ENCODE results near the gene REG3A. TPM values are rescaled to one million over a fixed set of nuclear protein-coding genes. Genes with fewer than 3 reads are reported as not detected.

REG3A gene
- total RNA-seq, 1 experiment from 2014 or later = not detected

DNA sequence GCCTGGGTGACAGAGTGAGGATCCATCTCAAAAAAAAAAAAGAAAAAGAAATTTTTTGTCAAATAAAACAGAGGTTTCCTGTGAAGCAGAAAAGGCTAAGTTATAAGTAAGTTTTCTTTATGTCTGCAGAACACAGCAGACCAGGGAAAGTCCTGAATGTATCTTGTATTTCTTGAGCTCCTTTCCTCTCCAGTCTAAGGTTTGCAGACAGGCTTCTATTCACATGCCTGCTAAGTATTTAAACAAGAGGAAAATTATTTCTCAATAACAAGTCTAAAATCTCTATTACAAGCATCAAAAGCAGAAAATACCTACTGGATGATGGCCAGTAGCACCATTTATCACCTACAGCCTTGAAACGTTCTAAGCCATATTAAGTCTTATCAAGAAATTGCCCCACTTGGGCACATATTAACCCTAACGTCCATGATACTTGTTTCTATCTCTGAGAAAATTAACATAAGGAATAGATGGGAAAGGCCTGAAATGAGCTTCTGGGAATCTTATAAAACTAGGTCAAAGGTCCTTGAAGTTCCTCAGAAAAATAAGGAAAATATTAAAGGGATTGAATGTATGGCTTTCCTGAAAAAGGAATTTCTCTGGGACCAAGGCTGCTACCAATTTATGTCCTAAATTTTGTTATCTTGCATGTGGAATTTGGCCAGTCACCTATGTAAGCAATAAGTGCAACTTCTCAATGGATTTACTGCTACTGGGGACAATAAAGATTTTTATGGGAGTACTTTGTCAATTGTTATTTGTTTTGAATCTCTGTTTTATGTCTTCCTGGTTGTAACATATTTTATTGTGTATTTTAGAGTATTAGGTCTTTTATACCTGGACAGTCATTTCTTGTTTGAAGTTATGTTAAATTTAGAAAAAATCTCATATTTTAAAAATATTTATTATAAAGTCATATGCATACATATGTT is 42.3 kb downstream of the REG3A start:
- Mint-ChIP-seq H3K4me3 (no peak overlapping the region), H3K9me3 (peaks cover 5% of the 10 kb centered on the region), H3K4me1 (no peaks in the 10 kb centered on the region), H3K27me3 (ENCODE audit: low read depth) (no peaks in the 10 kb centered on the region), H3K27ac (no peak overlapping the region), H3K36me3 (no peaks in the 10 kb centered on the region)
- POLR2A ChIA-PET = no interaction called here
- no peak for ATAC-seq
- no peak for DNase-seq (ENCODE audit: low spot score)
- TF ChIP-seq, protein P1, sequence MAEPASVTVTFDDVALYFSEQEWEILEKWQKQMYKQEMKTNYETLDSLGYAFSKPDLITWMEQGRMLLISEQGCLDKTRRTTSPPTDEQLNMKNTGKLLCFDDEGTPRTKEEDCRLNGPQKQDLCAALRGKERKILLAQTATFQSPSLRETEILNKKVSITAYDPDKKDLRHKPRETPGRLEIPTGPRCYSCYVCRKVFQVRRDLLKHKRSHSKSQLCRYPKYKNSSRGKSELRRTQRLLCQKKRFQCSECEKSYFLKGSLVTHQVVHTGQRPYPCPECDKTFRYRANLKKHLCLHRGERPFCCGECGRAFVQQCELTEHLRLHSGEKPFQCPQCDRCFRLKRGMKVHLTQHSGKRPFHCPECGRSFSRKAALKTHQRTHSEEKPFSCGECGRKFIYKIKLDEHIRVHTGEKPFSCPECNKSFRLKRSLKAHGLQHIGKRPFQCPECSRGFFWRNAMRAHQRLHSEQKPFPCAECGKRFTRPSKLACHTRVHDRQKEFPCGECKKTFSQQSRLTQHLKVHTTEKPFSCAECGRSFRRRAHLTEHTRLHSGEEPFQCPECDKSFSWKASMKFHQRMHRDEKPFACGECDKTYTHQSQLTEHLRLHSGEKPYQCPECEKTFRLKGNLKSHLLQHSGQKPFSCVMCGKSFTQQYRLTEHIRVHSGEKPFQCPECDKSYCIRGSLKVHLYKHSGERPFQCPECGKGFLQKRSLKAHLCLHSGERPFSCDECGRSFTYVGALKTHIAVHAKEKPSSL (CRISPR knock-in tag; conservative IDR thresholded peaks at IDR 0.05) = no peak
- TF ChIP-seq SOX15 (CRISPR knock-in tag; IDR thresholded peaks at IDR 0.05) = no peak
- TF ChIP-seq, protein P2, sequence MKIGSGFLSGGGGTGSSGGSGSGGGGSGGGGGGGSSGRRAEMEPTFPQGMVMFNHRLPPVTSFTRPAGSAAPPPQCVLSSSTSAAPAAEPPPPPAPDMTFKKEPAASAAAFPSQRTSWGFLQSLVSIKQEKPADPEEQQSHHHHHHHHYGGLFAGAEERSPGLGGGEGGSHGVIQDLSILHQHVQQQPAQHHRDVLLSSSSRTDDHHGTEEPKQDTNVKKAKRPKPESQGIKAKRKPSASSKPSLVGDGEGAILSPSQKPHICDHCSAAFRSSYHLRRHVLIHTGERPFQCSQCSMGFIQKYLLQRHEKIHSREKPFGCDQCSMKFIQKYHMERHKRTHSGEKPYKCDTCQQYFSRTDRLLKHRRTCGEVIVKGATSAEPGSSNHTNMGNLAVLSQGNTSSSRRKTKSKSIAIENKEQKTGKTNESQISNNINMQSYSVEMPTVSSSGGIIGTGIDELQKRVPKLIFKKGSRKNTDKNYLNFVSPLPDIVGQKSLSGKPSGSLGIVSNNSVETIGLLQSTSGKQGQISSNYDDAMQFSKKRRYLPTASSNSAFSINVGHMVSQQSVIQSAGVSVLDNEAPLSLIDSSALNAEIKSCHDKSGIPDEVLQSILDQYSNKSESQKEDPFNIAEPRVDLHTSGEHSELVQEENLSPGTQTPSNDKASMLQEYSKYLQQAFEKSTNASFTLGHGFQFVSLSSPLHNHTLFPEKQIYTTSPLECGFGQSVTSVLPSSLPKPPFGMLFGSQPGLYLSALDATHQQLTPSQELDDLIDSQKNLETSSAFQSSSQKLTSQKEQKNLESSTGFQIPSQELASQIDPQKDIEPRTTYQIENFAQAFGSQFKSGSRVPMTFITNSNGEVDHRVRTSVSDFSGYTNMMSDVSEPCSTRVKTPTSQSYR (CRISPR knock-in tag; IDR thresholded peaks at IDR 0.05) = no peak
- CTCF ChIA-PET = interaction anchor here (1.8 kb wide), 1 partner anchor 76 kb away, joined by 6 read pairs; no protein-coding TSS in a partner anchor

DNA sequence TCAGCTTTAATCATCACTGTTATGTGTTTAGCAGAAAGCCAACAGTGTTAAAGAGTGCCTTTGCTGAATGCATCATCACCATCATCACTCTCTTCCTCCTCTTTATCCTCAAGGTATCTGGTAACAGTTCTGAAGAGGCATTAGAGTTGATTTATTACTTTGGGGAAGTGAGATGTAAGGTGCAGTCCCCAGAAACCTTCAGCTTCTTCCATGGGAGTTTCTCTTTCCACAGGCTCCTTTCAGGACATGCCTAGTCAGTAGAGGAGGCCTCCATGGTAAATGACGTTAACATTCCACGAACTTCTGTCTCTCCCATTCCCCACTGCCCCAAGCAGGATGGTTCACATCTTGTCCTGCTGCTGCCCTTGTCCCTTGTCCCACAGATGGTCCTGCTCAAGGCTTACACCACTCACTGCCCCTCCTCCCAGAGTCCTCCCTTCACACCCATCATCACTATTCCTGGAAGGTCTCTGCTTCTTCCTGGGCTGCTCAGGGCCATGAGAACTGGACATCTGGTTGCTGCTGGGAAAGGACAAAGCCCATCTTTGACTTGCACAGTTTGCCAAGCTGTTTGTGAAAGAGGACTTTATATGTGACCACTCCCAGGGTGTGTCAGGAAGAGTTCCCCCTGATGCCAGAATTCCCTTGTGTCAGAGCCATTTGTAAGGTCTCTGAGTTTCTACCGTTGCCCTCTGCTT is 44.6 kb downstream of the REG3A start:
- H3K9me3 Mint-ChIP-seq = peaks cover 5% of the 10 kb centered on the region
- peaks cover 2% of the 10 kb centered on the region; the same call in 1 of the 2 replicates for H3K27me3 Mint-ChIP-seq (ENCODE audit: low read depth)
- no peaks in the 10 kb centered on the region; the same call in 1 of the 2 replicates for H3K36me3 Mint-ChIP-seq
- POLR2A ChIA-PET = interaction anchor here (0.7 kb wide), 1 partner anchor 105 kb away, joined by 3 read pairs; no protein-coding TSS in a partner anchor
- no peak for DNase-seq (ENCODE audit: low spot score)
- CTCF ChIA-PET = no interaction called here
- H3K27ac Mint-ChIP-seq = no peak overlapping the region
- no peak for ATAC-seq
- H3K4me3 Mint-ChIP-seq = no peak overlapping the region
- H3K4me1 Mint-ChIP-seq = 0 out of 2 replicates have a peak, but pooled peaks cover 4% of the 10 kb centered on the region
- TF ChIP-seq, protein P3, sequence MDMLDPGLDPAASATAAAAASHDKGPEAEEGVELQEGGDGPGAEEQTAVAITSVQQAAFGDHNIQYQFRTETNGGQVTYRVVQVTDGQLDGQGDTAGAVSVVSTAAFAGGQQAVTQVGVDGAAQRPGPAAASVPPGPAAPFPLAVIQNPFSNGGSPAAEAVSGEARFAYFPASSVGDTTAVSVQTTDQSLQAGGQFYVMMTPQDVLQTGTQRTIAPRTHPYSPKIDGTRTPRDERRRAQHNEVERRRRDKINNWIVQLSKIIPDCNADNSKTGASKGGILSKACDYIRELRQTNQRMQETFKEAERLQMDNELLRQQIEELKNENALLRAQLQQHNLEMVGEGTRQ (CRISPR knock-in tag; IDR thresholded peaks at IDR 0.05) = no peak
- TF ChIP-seq NR1H2 (CRISPR knock-in tag; IDR thresholded peaks at IDR 0.05) (no peak), FOXP1 (CRISPR knock-in tag; IDR thresholded peaks at IDR 0.05; ENCODE audit: borderline replicate concordance) (no peak), TCF7 (CRISPR knock-in tag; IDR thresholded peaks at IDR 0.05; ENCODE audit: low read depth) (no peak), ESRRA (CRISPR knock-in tag; IDR thresholded peaks at IDR 0.05; ENCODE audit: borderline replicate concordance) (no peak), SP1 (CRISPR knock-in tag; conservative IDR thresholded peaks at IDR 0.05) (no peak)
- TF ChIP-seq, protein P4, sequence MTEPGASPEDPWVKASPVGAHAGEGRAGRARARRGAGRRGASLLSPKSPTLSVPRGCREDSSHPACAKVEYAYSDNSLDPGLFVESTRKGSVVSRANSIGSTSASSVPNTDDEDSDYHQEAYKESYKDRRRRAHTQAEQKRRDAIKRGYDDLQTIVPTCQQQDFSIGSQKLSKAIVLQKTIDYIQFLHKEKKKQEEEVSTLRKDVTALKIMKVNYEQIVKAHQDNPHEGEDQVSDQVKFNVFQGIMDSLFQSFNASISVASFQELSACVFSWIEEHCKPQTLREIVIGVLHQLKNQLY (CRISPR knock-in tag; IDR thresholded peaks at IDR 0.05) = no peak
- TF ChIP-seq, protein P5, sequence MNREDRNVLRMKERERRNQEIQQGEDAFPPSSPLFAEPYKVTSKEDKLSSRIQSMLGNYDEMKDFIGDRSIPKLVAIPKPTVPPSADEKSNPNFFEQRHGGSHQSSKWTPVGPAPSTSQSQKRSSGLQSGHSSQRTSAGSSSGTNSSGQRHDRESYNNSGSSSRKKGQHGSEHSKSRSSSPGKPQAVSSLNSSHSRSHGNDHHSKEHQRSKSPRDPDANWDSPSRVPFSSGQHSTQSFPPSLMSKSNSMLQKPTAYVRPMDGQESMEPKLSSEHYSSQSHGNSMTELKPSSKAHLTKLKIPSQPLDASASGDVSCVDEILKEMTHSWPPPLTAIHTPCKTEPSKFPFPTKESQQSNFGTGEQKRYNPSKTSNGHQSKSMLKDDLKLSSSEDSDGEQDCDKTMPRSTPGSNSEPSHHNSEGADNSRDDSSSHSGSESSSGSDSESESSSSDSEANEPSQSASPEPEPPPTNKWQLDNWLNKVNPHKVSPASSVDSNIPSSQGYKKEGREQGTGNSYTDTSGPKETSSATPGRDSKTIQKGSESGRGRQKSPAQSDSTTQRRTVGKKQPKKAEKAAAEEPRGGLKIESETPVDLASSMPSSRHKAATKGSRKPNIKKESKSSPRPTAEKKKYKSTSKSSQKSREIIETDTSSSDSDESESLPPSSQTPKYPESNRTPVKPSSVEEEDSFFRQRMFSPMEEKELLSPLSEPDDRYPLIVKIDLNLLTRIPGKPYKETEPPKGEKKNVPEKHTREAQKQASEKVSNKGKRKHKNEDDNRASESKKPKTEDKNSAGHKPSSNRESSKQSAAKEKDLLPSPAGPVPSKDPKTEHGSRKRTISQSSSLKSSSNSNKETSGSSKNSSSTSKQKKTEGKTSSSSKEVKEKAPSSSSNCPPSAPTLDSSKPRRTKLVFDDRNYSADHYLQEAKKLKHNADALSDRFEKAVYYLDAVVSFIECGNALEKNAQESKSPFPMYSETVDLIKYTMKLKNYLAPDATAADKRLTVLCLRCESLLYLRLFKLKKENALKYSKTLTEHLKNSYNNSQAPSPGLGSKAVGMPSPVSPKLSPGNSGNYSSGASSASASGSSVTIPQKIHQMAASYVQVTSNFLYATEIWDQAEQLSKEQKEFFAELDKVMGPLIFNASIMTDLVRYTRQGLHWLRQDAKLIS (CRISPR knock-in tag; IDR thresholded peaks at IDR 0.05; ENCODE audit: borderline replicate concordance) = no peak
- TF ChIP-seq, protein P6, sequence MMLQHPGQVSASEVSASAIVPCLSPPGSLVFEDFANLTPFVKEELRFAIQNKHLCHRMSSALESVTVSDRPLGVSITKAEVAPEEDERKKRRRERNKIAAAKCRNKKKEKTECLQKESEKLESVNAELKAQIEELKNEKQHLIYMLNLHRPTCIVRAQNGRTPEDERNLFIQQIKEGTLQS (CRISPR knock-in tag; conservative IDR thresholded peaks at IDR 0.05) = no peak
- TF ChIP-seq, protein P7, sequence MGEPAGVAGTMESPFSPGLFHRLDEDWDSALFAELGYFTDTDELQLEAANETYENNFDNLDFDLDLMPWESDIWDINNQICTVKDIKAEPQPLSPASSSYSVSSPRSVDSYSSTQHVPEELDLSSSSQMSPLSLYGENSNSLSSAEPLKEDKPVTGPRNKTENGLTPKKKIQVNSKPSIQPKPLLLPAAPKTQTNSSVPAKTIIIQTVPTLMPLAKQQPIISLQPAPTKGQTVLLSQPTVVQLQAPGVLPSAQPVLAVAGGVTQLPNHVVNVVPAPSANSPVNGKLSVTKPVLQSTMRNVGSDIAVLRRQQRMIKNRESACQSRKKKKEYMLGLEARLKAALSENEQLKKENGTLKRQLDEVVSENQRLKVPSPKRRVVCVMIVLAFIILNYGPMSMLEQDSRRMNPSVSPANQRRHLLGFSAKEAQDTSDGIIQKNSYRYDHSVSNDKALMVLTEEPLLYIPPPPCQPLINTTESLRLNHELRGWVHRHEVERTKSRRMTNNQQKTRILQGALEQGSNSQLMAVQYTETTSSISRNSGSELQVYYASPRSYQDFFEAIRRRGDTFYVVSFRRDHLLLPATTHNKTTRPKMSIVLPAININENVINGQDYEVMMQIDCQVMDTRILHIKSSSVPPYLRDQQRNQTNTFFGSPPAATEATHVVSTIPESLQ (CRISPR knock-in tag; IDR thresholded peaks at IDR 0.05) = no peak
